ENCODE data around the gene CTSK.

Gene CTSK

DNA sequence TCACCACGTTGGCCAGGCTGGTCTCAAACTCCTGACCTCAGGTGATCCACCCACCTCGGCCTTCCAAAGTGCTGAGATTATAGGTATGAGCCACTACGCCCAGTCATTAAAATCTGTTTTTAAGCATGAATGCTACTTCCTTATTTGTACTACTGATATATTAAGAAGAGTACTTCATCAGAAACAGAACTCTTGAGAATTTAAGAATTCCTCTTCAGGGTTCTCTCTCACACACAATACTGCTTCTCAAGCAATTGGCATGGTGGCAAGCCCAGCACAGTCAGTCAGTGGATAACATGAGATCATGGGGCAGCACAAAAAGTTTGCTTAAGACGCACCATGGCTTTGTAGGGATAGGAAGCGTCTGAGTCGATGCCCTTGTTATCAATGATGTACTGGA lies 56.6 kb downstream of the CTSK start:
- no peak for DNase-seq

DNA sequence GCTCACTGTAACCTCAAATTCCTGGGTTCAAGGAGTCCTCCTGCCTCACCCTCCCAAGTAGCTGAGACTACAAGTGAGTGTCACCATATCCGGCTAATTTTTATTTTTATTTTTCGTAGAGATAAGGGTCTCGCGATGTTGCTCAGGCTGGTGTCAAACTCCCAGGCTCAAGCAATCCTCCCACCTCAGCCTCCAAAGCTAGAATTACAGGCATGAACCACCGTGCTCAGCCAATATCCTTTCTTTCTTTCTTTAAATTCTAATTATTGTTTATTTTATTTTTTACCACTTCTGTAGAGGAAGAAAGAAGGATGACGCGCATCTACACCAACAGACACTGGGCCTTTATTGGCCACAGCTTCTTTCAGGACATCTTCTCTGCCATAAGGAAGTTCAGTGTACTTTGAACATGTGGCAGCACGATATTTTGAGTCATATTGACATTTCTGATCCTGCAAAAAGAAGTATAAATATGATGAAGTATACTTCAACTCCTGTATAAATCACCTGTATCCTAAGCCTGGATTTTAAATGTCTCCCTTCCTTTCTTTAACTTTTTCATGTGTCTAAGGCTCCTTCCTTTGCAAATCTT lies 58.2 kb downstream of the CTSK start:
- DNase-seq = no peak

DNA sequence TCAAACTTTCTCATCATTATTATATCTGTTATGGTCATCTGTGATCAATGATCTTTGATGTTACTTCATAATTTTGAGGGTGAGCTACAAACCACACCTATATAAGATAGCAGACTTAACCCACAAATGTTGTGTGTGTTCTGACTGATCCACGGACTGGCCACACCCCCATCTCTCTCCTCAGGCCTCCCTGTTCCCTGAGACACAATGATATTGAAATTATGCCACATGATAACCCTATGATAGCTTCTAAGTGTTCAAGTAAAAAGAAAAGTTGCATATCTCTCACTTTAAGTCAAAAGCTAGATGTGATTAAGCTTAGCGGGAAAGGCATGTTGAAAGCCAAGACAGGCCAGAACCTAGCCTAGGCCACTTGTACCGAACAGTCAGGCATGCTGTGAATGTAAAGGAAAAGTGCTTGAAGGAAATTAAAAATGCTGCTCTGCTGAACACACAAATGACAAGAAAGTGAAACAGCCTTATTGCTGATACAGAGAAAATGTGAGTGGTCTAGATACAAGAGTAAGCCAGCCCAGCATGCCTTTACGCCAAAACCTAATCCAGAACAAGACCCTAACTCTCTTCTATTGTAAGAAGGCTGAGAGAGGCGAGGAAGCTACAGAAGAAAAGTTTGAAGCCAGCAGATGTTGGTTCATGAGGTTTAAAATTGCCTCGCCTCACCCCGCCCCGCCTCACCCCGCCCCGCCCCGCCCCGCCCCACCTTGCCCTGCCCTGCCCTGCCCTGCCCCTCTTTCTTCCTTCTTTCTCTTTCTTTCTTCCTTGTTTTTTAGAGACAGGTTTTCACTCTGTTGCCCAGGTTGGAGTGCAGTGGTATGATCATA lies 59.0 kb downstream of the CTSK start:
- DNase-seq = no peak
